Parathyroid adenoma (tissue), 2 donors: ENCODE data around the gene SRGAP2B.
A peak's percentile ranks its signal among the peaks of the same experiment; 100 is the strongest.
"Not testable (repeated sequence)": the region's sequence is repeated elsewhere in the genome, so short reads cannot be mapped to it uniquely, and the experiment has no call there.

Source experiments
- H2AFZ ChIP-seq: fragments of 300-600 bp; sonication (generic); one replicate; pipeline ENCODE4 v1.7.0; 2017; ENCODE audit warnings: antibody characterized with exemption, mild to moderate bottlenecking
- H3K27ac ChIP-seq: fragments of 300-600 bp; sonication (generic); one replicate; pipeline ENCODE4 v1.7.0; 2017
- H3K27me3 ChIP-seq: fragments of 300-600 bp; sonication (generic); one replicate; pipeline ENCODE4 v1.7.0; 2017; ENCODE audit warnings: low read length; ENCODE audit not compliant: control insufficient read depth, insufficient read depth
- H3K36me3 ChIP-seq: fragments of 300-600 bp; sonication (generic); one replicate; pipeline ENCODE4 v1.7.0; 2017; ENCODE audit warnings: low read length; ENCODE audit not compliant: control insufficient read depth, insufficient read depth
- H3K4me1 ChIP-seq: fragments of 300-600 bp; sonication (generic); one replicate; pipeline ENCODE4 v1.7.0; 2017; ENCODE audit warnings: control low read depth
- H3K4me2 ChIP-seq: fragments of 300-600 bp; sonication (generic); one replicate; pipeline ENCODE4 v1.7.0; 2017; ENCODE audit warnings: low read length
- H3K4me3 ChIP-seq: fragments of 300-600 bp; sonication (generic); one replicate; pipeline ENCODE4 v1.7.0; 2017; ENCODE audit warnings: low read depth, low read length
- H3K79me2 ChIP-seq: fragments of 300-600 bp; sonication (generic); one replicate; pipeline ENCODE4 v1.7.0; 2017; ENCODE audit warnings: control low read depth
- H3K9ac ChIP-seq: fragments of 300-600 bp; sonication (generic); one replicate; pipeline ENCODE4 v1.7.0; 2017; ENCODE audit warnings: mild to moderate bottlenecking
- H3K9me3 ChIP-seq: fragments of 300-600 bp; sonication (generic); one replicate; pipeline ENCODE4 v1.7.0; 2017; ENCODE audit warnings: low read length; ENCODE audit not compliant: control insufficient read depth
- donor health status: primary hyperparathyroidism.

Gene SRGAP2B

DNA sequence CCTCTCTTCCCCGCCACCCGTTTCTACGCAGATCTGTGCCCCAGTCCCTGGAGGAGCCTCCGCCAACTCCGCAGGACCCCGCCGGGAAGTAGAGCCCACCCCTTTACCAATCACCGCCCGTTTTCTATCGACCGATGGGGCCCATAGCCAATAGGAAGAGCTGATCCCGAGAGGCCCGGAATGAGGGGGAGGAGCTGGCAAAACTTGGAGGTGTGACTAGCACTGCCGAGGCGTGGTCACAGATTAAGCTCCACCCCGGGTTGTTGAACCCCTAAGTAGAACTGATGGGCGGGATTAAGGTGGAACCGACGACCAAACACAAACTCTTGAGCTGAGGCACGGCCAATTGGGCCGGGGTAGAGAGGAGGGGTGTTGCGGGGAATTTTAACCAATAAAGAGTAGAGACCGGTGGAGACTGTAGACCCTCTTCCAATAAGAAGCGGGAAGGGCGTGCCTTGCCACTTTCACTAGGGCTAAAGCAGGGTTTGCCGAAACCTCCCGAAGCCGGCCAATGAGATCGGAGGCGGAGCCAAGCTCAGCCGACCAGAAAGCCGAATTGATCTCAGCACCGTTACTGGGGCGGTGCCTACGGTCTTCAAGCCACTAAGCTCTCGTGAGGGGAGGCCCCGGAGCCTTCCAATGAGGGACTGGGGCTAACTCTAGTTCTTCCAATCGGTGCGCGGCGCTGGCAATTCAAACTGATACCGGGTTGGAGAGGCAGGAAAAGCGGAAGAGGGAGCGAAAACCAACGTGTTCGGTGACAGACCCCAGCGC lies at the start of gene SRGAP2B, which contains the start of gene FAM72D:
Gene SRGAP2B, minus strand, starts transcription at position 45 of the 774 bp plus-strand sequence. CDS start 2,427 bp downstream, outside the sequence.
Gene FAM72D, plus strand, starts transcription at position 691 of the 774 bp plus-strand sequence. CDS start 874 bp downstream, outside the sequence.
- H3K27me3 ChIP-seq, H3K36me3 ChIP-seq, H3K4me2 ChIP-seq, H3K79me2 ChIP-seq, H3K27ac ChIP-seq, H3K9ac ChIP-seq, H3K9me3 ChIP-seq, H2AFZ ChIP-seq, H3K4me1 ChIP-seq: not testable (repeated sequence)
- H3K4me3 ChIP-seq = peak within 1 kb of the TSS; percentile 31

DNA sequence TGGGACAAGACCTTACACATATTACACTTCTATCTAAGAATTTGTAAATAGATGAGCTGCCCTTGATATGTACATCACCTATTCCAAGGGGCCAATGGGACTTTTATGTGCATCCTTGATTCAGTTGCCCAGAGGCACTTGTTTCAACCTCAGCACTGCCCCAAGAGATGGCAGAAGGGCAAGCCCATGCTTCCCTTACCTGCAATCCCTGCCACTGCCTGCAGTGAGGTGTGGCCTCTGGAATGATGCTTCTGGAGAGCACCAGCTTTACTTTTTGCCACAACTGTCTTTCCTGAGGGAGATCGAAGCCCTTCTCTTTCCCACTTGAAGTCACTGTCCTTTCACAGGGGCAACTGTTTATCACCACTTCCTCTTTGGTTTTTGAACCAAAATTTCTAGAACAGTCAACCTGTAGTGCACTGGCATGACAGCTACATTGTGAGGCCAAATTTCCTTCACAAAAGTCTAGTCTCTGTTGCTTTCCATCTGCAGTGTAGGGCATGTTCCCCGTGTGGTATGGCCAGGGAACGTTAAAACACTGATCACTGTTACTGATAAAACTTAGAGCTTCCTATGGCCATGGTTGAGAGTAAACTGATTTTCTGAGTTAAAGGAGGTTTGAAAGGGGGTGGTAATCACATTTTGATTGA lies 49.3 kb upstream of the SRGAP2B start:
- H3K9ac ChIP-seq, H3K9me3 ChIP-seq, H3K79me2 ChIP-seq, H3K27me3 ChIP-seq, H3K4me1 ChIP-seq, H3K4me3 ChIP-seq, H3K36me3 ChIP-seq, H3K27ac ChIP-seq, H2AFZ ChIP-seq, H3K4me2 ChIP-seq: not testable (repeated sequence)

DNA sequence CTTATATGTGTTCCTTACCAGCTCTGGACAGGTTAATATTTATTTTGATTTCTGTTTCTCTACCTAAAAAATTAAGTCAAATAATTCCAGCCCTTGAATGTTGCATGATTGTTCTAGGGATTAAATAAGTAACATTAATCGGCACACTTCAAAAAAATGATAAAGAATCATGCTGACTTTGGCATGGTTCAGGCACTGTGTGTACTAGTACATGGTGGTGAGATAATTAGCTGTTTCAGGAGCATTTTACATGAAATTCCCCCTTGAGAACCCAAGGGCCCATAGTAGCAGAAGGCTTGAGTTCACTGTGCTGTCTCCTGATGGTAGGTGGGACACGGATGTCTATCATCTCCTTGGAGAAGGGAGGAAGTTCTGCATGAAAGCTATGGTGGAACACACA lies 45.4 kb upstream of the SRGAP2B start:
- H2AFZ ChIP-seq, H3K79me2 ChIP-seq, H3K4me1 ChIP-seq, H3K27me3 ChIP-seq, H3K36me3 ChIP-seq, H3K4me3 ChIP-seq, H3K9me3 ChIP-seq, H3K9ac ChIP-seq, H3K4me2 ChIP-seq, H3K27ac ChIP-seq: not testable (repeated sequence)

DNA sequence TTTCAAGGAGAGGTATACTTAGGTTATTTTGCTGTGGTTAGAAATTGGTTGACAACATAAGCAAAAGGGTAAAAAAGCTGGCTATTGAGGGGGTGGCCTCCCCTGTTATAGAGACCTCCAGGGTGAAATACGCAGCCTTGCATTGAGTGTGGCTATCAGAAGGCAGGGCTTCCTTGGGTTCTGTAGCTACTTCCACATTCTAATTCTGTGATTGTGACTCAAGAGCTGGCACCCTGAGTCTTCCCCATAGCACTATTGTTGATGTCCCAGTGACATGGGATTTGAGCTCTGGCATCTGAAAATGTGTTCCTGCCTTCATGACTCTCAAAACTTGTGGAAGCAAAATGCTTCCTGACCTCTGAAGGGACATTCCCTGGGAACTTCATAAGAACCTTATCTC lies 39.3 kb upstream of the SRGAP2B start:
- H3K4me1 ChIP-seq, H3K27ac ChIP-seq, H3K79me2 ChIP-seq, H3K4me2 ChIP-seq, H3K4me3 ChIP-seq, H3K9me3 ChIP-seq, H2AFZ ChIP-seq, H3K36me3 ChIP-seq, H3K27me3 ChIP-seq, H3K9ac ChIP-seq: not testable (repeated sequence)

DNA sequence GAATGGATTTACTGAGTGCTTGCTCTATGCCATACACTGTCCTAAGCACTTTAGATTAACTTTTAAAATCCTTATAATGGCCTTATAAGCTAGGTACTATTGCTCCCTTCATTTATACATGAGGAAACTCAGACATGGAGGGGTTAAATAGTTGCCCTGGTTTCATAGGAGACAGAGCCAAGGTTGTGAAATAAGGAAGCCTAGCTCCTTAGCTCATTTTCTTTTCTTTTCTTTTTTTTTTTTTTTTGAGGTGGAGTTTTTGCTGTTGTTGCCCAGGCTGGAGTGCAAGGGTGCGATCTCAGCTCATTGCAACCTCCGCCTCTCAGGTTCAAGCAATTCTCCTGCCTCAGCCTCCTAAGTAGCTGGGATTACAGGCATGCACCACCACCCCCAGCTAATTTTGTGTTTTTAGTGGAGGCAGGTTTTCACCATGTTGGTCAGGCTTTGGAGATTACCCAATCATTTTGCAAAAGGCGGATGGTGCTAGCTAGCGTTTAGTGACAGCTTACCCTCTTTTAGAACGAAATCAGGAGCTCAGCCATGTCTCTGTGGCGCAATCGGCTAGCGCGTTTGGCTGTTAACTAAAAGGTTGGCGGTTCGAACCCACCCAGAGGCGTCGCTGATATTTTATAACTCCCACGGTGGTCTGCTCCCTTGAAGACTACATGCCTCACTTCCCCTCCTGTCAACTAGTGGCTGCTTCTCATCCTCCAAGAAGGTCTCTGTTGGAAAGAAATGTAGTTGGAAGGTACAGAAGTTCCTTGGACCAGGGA lies 33.8 kb upstream of the SRGAP2B start:
- not testable (repeated sequence) for H2AFZ ChIP-seq, H3K79me2 ChIP-seq, H3K27me3 ChIP-seq, H3K9me3 ChIP-seq, H3K4me2 ChIP-seq, H3K36me3 ChIP-seq, H3K27ac ChIP-seq, H3K4me3 ChIP-seq, H3K4me1 ChIP-seq, H3K9ac ChIP-seq

DNA sequence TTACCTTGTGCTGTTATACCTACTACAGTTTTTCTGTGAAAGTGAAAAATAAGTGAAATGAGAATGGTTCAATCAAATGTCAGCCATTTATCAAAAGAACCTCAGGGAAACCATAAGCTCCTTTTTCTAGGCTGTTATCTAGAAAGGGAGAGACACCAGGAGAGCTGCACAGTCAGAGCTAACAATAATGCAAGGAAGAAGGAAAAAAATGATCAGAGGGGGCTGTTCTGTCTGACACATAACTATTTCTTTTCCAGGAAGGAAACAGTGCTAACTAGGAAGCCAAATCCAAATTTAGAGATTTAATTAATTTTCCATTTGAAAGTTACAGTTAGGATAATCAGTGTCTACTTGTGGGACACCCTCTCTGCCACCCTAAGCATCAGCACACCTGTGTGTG lies 32.0 kb upstream of the SRGAP2B start:
- H3K27ac ChIP-seq, H3K4me2 ChIP-seq: not testable (repeated sequence)

DNA sequence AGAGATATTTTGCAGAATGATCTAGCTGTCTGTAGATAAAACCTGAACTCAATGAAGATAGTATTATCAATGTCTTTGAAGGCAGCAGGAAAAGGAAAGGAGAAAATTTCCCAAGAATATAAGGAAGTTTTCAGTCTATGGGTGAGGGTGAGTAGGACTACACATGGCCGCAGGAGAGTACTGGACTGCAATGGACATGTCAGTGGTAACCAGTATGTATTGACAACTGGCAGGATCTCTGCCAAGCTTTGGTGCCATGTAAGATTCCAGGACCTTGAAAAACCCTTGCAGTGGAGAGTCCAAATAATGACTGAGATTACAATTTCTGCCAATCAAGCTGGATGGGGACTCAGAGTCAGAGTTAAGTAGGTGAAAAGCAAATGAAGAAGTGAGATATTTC lies 30.0 kb upstream of the SRGAP2B start:
- H3K36me3 ChIP-seq, H3K9me3 ChIP-seq, H3K27me3 ChIP-seq, H3K4me1 ChIP-seq, H2AFZ ChIP-seq, H3K4me3 ChIP-seq, H3K4me2 ChIP-seq, H3K27ac ChIP-seq, H3K9ac ChIP-seq, H3K79me2 ChIP-seq: not testable (repeated sequence)

More for the DNA sequence above, 32.0 kb upstream of the SRGAP2B start:
- not testable (repeated sequence) for H3K79me2 ChIP-seq, H3K4me1 ChIP-seq, H3K9me3 ChIP-seq, H3K4me3 ChIP-seq, H3K27me3 ChIP-seq, H3K36me3 ChIP-seq, H2AFZ ChIP-seq, H3K9ac ChIP-seq

DNA sequence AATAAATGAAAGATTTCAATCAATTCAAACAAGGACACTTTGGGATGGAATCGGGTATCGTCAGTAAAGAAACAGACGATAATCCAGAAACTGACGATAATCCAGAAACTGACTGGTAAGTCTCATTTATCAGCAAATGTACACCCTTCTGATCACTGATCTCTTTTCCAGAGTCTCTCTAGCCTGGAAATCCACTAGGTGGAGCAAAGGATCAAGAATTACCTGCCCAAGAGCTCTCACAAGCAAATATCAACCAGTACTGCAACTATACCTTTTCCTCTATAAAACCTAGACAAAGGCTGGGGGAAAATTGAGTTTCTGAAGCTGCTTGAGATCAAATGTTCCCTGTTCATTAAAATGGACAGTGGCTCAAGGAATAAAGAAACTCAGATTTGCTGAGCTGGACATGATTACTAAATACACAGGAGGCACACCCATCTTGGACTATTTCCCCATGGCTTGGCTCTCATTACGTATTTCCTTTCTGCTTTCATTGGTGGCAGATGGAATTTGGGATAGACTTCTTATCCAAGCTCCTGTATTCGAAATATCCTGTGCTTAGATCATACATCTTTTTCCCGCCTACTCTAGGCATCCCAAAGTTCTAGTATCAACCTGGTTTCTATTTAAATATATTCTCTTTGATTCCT lies 29.0 kb upstream of the SRGAP2B start:
- not testable (repeated sequence) for H3K4me1 ChIP-seq, H3K27me3 ChIP-seq, H3K9ac ChIP-seq, H3K9me3 ChIP-seq, H3K4me3 ChIP-seq, H2AFZ ChIP-seq, H3K4me2 ChIP-seq, H3K36me3 ChIP-seq, H3K79me2 ChIP-seq, H3K27ac ChIP-seq

DNA sequence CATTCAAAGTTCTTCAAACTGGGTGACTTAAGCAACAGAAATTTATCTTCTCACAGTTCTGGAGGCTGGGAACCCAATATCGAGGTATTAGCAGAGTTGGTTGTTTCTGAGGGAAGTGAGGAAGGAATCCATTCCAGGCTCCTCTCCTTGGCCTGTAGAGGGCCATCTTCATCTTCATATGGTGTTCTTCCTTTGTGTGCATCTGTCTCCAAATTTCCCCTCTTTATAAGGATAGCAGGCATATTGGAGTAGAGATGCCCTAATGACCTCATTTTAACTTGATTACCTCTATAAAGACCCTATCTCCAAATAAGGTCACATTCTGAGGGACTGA lies 27.9 kb upstream of the SRGAP2B start:
- not testable (repeated sequence) for H3K4me1 ChIP-seq, H3K27me3 ChIP-seq

DNA sequence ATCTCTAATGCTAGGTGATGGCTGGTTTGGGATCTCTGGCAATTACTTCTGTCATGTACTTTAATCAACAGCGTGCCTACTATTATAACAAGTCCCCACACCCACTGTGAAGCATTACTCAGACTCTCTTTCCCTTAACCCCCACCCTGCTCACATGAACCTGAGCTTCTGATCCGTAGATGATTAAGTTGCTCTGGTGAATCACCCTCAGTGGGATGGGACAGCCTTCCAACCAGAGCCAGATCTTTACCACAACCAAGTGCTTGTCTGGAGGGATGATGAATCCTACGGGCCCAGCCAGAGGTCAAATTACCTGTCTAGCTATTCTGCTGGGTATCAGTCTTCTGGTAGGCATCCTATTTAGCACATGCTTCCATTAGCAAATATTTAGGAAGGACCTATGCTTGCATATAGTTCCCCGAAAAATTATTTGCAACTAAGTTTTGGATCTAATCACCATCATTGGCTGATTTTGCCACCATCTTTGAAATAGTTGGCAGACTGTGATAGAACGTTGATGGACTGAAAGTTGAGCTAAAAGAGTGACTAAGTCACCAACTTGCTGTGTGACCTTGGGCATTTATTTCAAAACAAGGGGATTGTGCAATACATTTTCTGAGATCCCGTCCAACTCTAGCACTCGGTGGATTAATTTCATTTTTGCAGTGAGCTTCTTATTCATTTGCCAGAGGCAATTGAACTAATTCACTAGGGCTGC lies 27.4 kb upstream of the SRGAP2B start:
- not testable (repeated sequence) for H3K4me2 ChIP-seq, H3K9ac ChIP-seq, H3K4me1 ChIP-seq, H3K79me2 ChIP-seq, H3K9me3 ChIP-seq, H3K27ac ChIP-seq, H3K27me3 ChIP-seq, H3K4me3 ChIP-seq, H2AFZ ChIP-seq, H3K36me3 ChIP-seq

More for the DNA sequence above, 27.9 kb upstream of the SRGAP2B start:
- H3K4me2 ChIP-seq, H3K4me3 ChIP-seq, H2AFZ ChIP-seq, H3K79me2 ChIP-seq, H3K36me3 ChIP-seq, H3K27ac ChIP-seq, H3K9ac ChIP-seq, H3K9me3 ChIP-seq: not testable (repeated sequence)
